Ascending aorta (tissue), 2 donors: ENCODE results near the gene CEBPE. TPM values are rescaled to one million over a fixed set of nuclear protein-coding genes. Genes with fewer than 3 reads are reported as not detected.

Source experiments
- DNase-seq, 2 donors: peaks; one replicate each; pipeline ENCODE4 v3.0.0-alpha.2; 2019; ENCODE audit warnings: low spot score in 2 of 2
- H3K27ac ChIP-seq, 2 donors: fragments of 200-600 bp; sonication (generic); one replicate each; pipeline ENCODE4 v1.5.1; 2016 to 2017; ENCODE audit warnings: mild to moderate bottlenecking in 1 of 2
- H3K27me3 ChIP-seq: fragments of 200-600 bp; sonication (generic); one replicate; pipeline ENCODE4 v1.5.1; 2017
- H3K36me3 ChIP-seq, 2 donors: fragments of 200-600 bp; sonication (generic); one replicate each; pipeline ENCODE4 v1.5.1; 2016
- H3K4me1 ChIP-seq, 2 donors: fragments of 200-600 bp; sonication (generic); one replicate each; pipeline ENCODE4 v1.5.1; 2016 to 2017; ENCODE audit warnings: mild to moderate bottlenecking in 1 of 2
- H3K4me3 ChIP-seq, 2 donors: fragments of 200-600 bp; sonication (generic); one replicate each; pipeline ENCODE4 v1.5.1; 2016 to 2017; ENCODE audit warnings: mild to moderate bottlenecking in 1 of 2
- H3K9me3 ChIP-seq, 2 donors: fragments of 200-600 bp; sonication (generic); one replicate each; pipeline ENCODE4 v1.5.1; 2016
- intact Hi-C: fragments of 100-400 bp; cut with DNase I; formaldehyde crosslinking; loops from one replicate; pipeline ENCODE4 v1.15.1; 2023
- total RNA-seq: library from RNA; depleted of rRNA; stranded (reverse); fragments of >200 nt; gene quantifications from one replicate; pipeline ENCODE4 v1.1.0, GENCODE V29; 2016
- TF ChIP-seq, protein P1 (sequence below), 3 experiments: fragments of 200-600 bp in 2 of 3; fragments of 450-650 bp in 1 of 3; sonication (generic) in 2 of 3; IDR thresholded peaks; one replicate each; pipeline ENCODE4 v1.5.1; 2016 to 2019; ENCODE audit warnings: antibody characterized with exemption in 3 of 3, mild to moderate bottlenecking in 1 of 3, moderate library complexity in 1 of 3

CEBPE gene
- total RNA-seq, 1 donor from 2014 or later: not detected

GRCh38 chr14:23115039-23115731 lies 3.9 kb downstream of the CEBPE start:
- H3K27ac ChIP-seq: no peak overlapping the region
- DNase-seq: peak; percentile 33 to 87

DNA sequence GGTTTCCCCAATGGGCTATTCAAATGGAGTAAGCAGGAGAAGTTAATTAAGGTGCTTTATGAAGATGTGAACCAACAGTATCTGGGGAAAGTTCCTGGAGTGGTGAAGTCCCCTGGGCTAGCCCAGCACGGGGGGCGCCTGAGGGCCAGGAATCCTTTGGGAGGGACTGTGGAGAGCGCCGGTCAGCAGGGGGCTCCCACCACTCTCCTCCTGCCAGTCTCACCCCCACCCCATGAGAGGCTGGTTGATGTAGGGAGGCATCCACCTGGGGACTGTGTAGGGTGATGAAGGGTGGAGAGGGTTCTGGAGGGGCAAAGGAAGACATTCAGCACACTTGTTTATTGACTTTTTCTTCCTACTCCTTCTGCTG lies 4.4 kb downstream of the CEBPE start:
- no peak overlapping the region for H3K27ac ChIP-seq
- H3K36me3 ChIP-seq: no peaks in the 10 kb centered on the region
- TF ChIP-seq, protein P1, sequence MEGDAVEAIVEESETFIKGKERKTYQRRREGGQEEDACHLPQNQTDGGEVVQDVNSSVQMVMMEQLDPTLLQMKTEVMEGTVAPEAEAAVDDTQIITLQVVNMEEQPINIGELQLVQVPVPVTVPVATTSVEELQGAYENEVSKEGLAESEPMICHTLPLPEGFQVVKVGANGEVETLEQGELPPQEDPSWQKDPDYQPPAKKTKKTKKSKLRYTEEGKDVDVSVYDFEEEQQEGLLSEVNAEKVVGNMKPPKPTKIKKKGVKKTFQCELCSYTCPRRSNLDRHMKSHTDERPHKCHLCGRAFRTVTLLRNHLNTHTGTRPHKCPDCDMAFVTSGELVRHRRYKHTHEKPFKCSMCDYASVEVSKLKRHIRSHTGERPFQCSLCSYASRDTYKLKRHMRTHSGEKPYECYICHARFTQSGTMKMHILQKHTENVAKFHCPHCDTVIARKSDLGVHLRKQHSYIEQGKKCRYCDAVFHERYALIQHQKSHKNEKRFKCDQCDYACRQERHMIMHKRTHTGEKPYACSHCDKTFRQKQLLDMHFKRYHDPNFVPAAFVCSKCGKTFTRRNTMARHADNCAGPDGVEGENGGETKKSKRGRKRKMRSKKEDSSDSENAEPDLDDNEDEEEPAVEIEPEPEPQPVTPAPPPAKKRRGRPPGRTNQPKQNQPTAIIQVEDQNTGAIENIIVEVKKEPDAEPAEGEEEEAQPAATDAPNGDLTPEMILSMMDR (IDR thresholded peaks at IDR 0.05): no peak
- intact Hi-C loops: no loop called here
- H3K4me1 ChIP-seq: peaks cover 0 to 3% of the 10 kb centered on the region in 2 donors
- no peak for DNase-seq
- H3K27me3 ChIP-seq: no peaks in the 10 kb centered on the region
- H3K9me3 ChIP-seq: no peaks in the 10 kb centered on the region
- no peak overlapping the region for H3K4me3 ChIP-seq

More at GRCh38 chr14:23115039-23115731, 3.9 kb downstream of the CEBPE start:
- Histone ChIP-seq H3K36me3 (no peaks in the 10 kb centered on the region), H3K4me3 (no peak overlapping the region), H3K4me1 (peaks cover 0 to 3% of the 10 kb centered on the region in 2 donors), H3K9me3 (no peaks in the 10 kb centered on the region), H3K27me3 (no peaks in the 10 kb centered on the region)
- intact Hi-C loops: no loop called here
- TF ChIP-seq, protein P1 (IDR thresholded peaks at IDR 0.05): no peak

- no peak overlapping the region for H3K27ac ChIP-seq
- TF ChIP-seq, protein P1 (IDR thresholded peaks at IDR 0.05): no peak
- no peak for DNase-seq
- H3K4me3 ChIP-seq: no peak overlapping the region
- peaks cover 0 to 3% of the 10 kb centered on the region in 2 donors for H3K4me1 ChIP-seq
- no peaks in the 10 kb centered on the region for H3K27me3 ChIP-seq
- intact Hi-C loops: no loop called here
- no peaks in the 10 kb centered on the region for H3K9me3 ChIP-seq
- no peaks in the 10 kb centered on the region for H3K36me3 ChIP-seq
Observed at GRCh38 chr14:23114120-23114458, 5.0 kb downstream of the CEBPE start.

DNA sequence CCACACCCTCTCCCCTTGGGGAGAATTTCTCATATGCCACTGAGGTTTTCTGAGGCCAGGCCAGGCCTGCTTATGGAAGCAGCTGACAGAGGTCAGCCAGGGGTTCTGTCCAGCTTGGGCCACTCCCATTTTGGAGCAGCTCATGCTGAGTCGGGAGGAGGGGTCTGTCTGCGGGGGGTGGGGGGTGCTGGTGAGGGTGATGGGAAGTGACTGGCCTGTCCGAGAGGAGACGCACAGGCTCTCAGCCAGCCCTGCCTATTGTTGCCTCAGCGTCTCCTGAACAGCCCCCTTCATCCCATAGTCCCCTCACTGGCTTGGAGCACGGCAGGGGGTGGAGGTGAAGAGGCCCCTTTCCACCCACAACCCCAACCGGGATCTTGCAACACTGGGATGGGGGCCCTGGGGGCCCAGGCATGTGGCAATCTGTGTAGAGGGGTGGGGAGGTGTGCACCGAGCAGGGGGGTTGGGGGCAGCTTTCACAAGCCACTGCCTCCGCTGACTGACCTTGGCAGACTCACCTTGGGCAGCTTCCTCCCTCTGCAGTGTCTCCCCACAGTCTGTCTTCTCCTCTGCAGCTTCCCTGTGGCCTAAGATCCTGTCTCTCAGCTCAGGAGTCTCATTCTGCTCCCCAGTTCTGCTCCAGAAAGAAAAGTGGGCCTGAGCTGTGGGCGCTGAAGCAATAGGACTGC lies 5.5 kb downstream of the CEBPE start:
- no peaks in the 10 kb centered on the region for H3K36me3 ChIP-seq
- no peaks in the 10 kb centered on the region for H3K27me3 ChIP-seq
- intact Hi-C loops: no loop called here
- H3K4me3 ChIP-seq: no peak overlapping the region
- H3K9me3 ChIP-seq: no peaks in the 10 kb centered on the region
- TF ChIP-seq, protein P1 (IDR thresholded peaks at IDR 0.05): no peak
- H3K4me1 ChIP-seq: peaks cover 0 to 3% of the 10 kb centered on the region in 2 donors
- no peak for DNase-seq
- no peak overlapping the region for H3K27ac ChIP-seq

DNA sequence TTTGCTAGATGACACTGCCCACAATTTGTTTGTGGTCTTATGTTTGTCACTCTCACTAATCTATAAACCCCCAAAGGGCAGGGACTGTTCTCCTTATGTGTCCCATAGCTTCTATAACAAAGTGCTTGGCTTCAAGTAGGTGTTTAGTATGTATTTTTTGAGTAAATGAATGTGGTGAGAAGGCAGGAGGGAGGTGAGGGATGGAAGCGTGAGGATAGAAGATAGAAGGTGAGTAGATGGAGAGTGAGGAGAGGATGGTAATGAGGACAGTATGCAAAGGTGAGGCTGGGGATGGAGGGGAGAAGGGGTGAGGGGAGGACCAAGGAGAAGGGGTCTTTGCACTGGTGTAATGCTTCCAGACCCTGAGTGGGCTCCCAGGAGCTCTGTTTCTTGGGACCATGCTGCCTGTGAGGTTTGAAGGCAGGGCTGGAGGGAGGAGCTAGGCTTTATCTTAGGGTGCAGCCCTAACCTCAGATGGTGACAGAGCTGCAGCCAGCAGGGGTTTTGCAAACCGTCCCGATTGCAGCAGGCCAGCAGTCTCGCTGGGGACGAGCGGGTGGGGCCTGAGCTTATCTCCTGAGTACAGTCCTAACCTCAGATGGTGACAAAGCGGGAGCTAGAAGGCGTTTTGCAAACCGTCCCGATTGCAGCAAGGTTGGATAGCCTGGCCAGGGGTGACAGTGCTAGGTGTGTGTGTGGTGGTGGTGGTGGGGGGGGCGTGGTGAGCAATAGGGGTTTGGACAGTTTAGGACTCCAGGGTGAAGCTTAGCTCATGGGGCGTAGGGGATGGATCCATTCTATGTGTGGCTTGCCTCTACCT lies 6.5 kb downstream of the CEBPE start:
- Histone ChIP-seq H3K4me1 (peaks cover 0 to 3% of the 10 kb centered on the region in 2 donors), H3K27ac (no peak overlapping the region), H3K4me3 (no peak overlapping the region), H3K36me3 (no peaks in the 10 kb centered on the region), H3K9me3 (no peaks in the 10 kb centered on the region), H3K27me3 (no peaks in the 10 kb centered on the region)
- intact Hi-C loops: no loop called here
- no peak for DNase-seq
- TF ChIP-seq, protein P1 (IDR thresholded peaks at IDR 0.05): no peak
